PFSK-1 (cell line): ENCODE results near the gene SET.

Source experiments
- FOXP2 ChIP-seq: optimal IDR thresholded peaks from 2 replicates; pipeline ENCODE3; 2011; ENCODE audit warnings: borderline replicate concordance, control low read depth, inconsistent platforms; ENCODE audit not compliant: insufficient read depth; ENCODE audit errors: extremely low read length, extremely low read depth
- POLR2AphosphoS5 ChIP-seq: IDR thresholded peaks from 2 replicates; pipeline ENCODE4 v1.6.1; 2012; ENCODE audit warnings: low read depth, mild to moderate bottlenecking, control low read depth, low read length, moderate library complexity
- SIN3A ChIP-seq: IDR thresholded peaks from 2 replicates; pipeline ENCODE4 v1.6.1; 2012; ENCODE audit warnings: mild to moderate bottlenecking, low read length, moderate library complexity, borderline replicate concordance; ENCODE audit not compliant: insufficient read depth
- TAF1 ChIP-seq: IDR thresholded peaks from 2 replicates; pipeline ENCODE4 v1.6.1; 2012; ENCODE audit warnings: low read length, control low read depth, borderline replicate concordance; ENCODE audit not compliant: insufficient read depth
- TF ChIP-seq, protein P1 (sequence below), 2 experiments: IDR thresholded peaks; 2 replicates each; pipeline versions ENCODE4 v1.6.1 to v1.8.0; 2011 to 2012; ENCODE audit warnings: low read depth in 2 of 2, low read length in 2 of 2, control low read depth in 1 of 2, inconsistent platforms in 1 of 2, mild to moderate bottlenecking in 1 of 2, moderate library complexity in 1 of 2; ENCODE audit not compliant: insufficient read depth in 1 of 2

The SET gene

GRCh38 chr9:128719919-128720605, 31.0 kb downstream of the SET start:
- TF ChIP-seq POLR2AphosphoS5 (0 out of 2 replicates have a peak, but pooled peaks have one; percentile 31), FOXP2 (no peak), TAF1 (no peak), SIN3A (no peak)
- TF ChIP-seq, protein P1, sequence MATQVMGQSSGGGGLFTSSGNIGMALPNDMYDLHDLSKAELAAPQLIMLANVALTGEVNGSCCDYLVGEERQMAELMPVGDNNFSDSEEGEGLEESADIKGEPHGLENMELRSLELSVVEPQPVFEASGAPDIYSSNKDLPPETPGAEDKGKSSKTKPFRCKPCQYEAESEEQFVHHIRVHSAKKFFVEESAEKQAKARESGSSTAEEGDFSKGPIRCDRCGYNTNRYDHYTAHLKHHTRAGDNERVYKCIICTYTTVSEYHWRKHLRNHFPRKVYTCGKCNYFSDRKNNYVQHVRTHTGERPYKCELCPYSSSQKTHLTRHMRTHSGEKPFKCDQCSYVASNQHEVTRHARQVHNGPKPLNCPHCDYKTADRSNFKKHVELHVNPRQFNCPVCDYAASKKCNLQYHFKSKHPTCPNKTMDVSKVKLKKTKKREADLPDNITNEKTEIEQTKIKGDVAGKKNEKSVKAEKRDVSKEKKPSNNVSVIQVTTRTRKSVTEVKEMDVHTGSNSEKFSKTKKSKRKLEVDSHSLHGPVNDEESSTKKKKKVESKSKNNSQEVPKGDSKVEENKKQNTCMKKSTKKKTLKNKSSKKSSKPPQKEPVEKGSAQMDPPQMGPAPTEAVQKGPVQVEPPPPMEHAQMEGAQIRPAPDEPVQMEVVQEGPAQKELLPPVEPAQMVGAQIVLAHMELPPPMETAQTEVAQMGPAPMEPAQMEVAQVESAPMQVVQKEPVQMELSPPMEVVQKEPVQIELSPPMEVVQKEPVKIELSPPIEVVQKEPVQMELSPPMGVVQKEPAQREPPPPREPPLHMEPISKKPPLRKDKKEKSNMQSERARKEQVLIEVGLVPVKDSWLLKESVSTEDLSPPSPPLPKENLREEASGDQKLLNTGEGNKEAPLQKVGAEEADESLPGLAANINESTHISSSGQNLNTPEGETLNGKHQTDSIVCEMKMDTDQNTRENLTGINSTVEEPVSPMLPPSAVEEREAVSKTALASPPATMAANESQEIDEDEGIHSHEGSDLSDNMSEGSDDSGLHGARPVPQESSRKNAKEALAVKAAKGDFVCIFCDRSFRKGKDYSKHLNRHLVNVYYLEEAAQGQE (IDR thresholded peaks at IDR 0.05; ENCODE audit: insufficient read depth in 1 of 2, low read depth in 2 of 2, low read length in 2 of 2) = no peak

DNA sequence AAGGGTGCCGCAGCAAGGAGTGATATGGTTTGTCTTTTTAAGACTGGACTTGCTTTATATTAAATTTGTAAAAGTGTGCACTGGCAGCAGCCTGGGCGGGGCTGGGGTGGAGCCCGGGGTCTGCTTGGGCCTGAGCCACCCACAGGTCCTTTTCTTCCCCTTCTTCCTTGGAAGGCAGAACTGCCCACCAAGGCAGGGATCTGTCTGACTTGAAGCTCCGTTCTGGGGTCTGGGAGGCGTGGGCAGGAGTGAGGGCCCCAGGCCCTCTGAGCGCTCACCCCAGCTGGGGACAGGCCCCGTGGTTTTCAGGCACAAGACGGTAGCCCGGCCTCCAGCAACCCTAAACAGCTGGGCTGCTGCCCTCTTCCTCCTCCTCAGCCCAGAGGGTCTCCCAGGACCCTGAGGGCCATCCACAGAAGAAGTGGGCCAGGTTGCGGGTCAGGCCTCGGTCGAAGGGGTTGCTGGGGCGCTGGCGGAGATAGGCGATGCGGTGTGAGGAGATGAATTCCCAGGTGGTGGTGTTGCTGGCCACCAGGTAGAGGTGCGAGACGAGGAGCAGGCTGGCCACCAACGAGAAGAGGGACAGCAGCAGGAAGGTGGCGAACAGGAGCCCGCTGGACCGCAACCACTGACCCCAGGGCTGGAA, 31.9 kb downstream of the SET start:
- TF ChIP-seq POLR2AphosphoS5 (no peak), FOXP2 (no peak), SIN3A (no peak), TAF1 (no peak)
- TF ChIP-seq, protein P1 (IDR thresholded peaks at IDR 0.05; ENCODE audit: insufficient read depth in 1 of 2, low read depth in 2 of 2, low read length in 2 of 2) = no peak

GRCh38 chr9:128721487-128722010, 32.5 kb downstream of the SET start:
- TF ChIP-seq, protein P1 (IDR thresholded peaks at IDR 0.05; ENCODE audit: insufficient read depth in 1 of 2, low read depth in 2 of 2, low read length in 2 of 2) = no peak
- TF ChIP-seq FOXP2 (no peak), POLR2AphosphoS5 (no peak), SIN3A (no peak), TAF1 (no peak)

- no peak for TF ChIP-seq POLR2AphosphoS5
- TF ChIP-seq, protein P1 (IDR thresholded peaks at IDR 0.05; ENCODE audit: insufficient read depth in 1 of 2, low read depth in 2 of 2, low read length in 2 of 2) = no peak
- no peak for TF ChIP-seq FOXP2
- TF ChIP-seq TAF1 = no peak
Measured at GRCh38 chr9:128722380-128723351, 33.6 kb downstream of the SET start.
